Osteocyte (in vitro differentiated cells): ENCODE measurements around the gene TSGA10. TPM values are rescaled to one million over a fixed set of nuclear protein-coding genes. Genes with fewer than 3 reads are reported as not detected.

Source experiments
- DNase-seq: peaks from one replicate; pipeline ENCODE4 v3.0.0; 2021; ENCODE audit warnings: mixed read lengths; ENCODE audit not compliant: unreplicated experiment; ENCODE audit errors: extremely low spot score
- H3K27ac Mint-ChIP-seq: one replicate; pipeline ENCODE4 v1.8.0; 2021; ENCODE audit warnings: mild to moderate bottlenecking, mixed read lengths; ENCODE audit not compliant: unreplicated experiment
- H3K27me3 Mint-ChIP-seq: one replicate; pipeline ENCODE4 v1.8.0; 2021; ENCODE audit warnings: mixed read lengths; ENCODE audit not compliant: unreplicated experiment
- H3K36me3 Mint-ChIP-seq: one replicate; pipeline ENCODE4 v1.8.0; 2021; ENCODE audit warnings: mixed read lengths; ENCODE audit not compliant: unreplicated experiment
- H3K4me1 Mint-ChIP-seq: one replicate; pipeline ENCODE4 v1.8.0; 2021; ENCODE audit warnings: mixed read lengths; ENCODE audit not compliant: unreplicated experiment
- H3K4me3 Mint-ChIP-seq: one replicate; pipeline ENCODE4 v1.8.0; 2021; ENCODE audit warnings: mild to moderate bottlenecking, moderate library complexity, mixed read lengths; ENCODE audit not compliant: unreplicated experiment
- H3K9me3 Mint-ChIP-seq: one replicate; pipeline ENCODE4 v1.8.0; 2021; ENCODE audit warnings: mixed read lengths; ENCODE audit not compliant: unreplicated experiment
- CTCF ChIP-seq: fragments of 200-600 bp; sonication (generic); IDR thresholded peaks from 2 replicates; pipeline ENCODE4 v1.5.0; 2021; ENCODE audit warnings: antibody characterized with exemption, mild to moderate bottlenecking, moderate library complexity
- total RNA-seq: library from RNA; stranded (reverse); gene quantifications from 2 replicates; pipeline ENCODE4 v1.2.1, GENCODE V29; 2021

The TSGA10 gene
- total RNA-seq, 1 donor from 2014 or later, result 3.6 TPM

- no peaks in the 10 kb centered on the region for H3K4me1 Mint-ChIP-seq
- H3K27me3 Mint-ChIP-seq, result peaks cover 37% of the 10 kb centered on the region
Observed at GRCh38 chr2:98959810-98960507, 194.8 kb downstream of the TSGA10 start.

GRCh38 chr2:98952966-98953365 is 201.8 kb downstream of the TSGA10 start:
- H3K27me3 Mint-ChIP-seq, result peaks cover 57% of the 10 kb centered on the region
- H3K4me1 Mint-ChIP-seq, result peaks cover 4% of the 10 kb centered on the region
- H3K36me3 Mint-ChIP-seq, result no peaks in the 10 kb centered on the region
- no peak for DNase-seq
- no peak overlapping the region for H3K4me3 Mint-ChIP-seq
- no peak overlapping the region for H3K27ac Mint-ChIP-seq
- TF ChIP-seq CTCF, result no peak
- no peaks in the 10 kb centered on the region for H3K9me3 Mint-ChIP-seq

More at GRCh38 chr2:98959810-98960507, 194.8 kb downstream of the TSGA10 start:
- Mint-ChIP-seq H3K4me3 (no peak overlapping the region), H3K27ac (no peak overlapping the region), H3K9me3 (peaks cover 12% of the 10 kb centered on the region), H3K36me3 (no peaks in the 10 kb centered on the region)
- no peak for DNase-seq
- TF ChIP-seq CTCF, result no peak

GRCh38 chr2:98948956-98949739 is 205.6 kb downstream of the TSGA10 start:
- H3K27ac Mint-ChIP-seq, result no peak overlapping the region
- H3K36me3 Mint-ChIP-seq, result no peaks in the 10 kb centered on the region
- no peaks in the 10 kb centered on the region for H3K9me3 Mint-ChIP-seq
- TF ChIP-seq CTCF, result no peak
- no peak overlapping the region for H3K4me3 Mint-ChIP-seq
- peaks cover 13% of the 10 kb centered on the region for H3K4me1 Mint-ChIP-seq
- peaks cover 47% of the 10 kb centered on the region for H3K27me3 Mint-ChIP-seq
- no peak for DNase-seq

GRCh38 chr2:98947554-98947953 is 207.2 kb downstream of the TSGA10 start:
- Mint-ChIP-seq H3K4me1 (peaks cover 14% of the 10 kb centered on the region), H3K36me3 (no peaks in the 10 kb centered on the region), H3K27ac (no peak overlapping the region)

More at GRCh38 chr2:98947554-98947953, 207.2 kb downstream of the TSGA10 start:
- no peak overlapping the region for H3K4me3 Mint-ChIP-seq
- no peak for DNase-seq
- TF ChIP-seq CTCF, result no peak
- H3K27me3 Mint-ChIP-seq, result peaks cover 38% of the 10 kb centered on the region
- no peaks in the 10 kb centered on the region for H3K9me3 Mint-ChIP-seq

Other genes with a start within 250 kb of the TSGA10 start
- 0.57 and 1.3 TPM in 2 replicates for gene CRACDL, start 218.7 kb downstream of the TSGA10 start, total RNA-seq
- 0.26 TPM in 1 of 2 replicates, not detected in the other for gene C2orf15, start 13.2 kb downstream of the TSGA10 start, total RNA-seq
- 4.9 and 6.3 TPM in 2 replicates for gene LIPT1, start within 50 bp of the TSGA10 start, total RNA-seq
- gene MITD1, start 26.1 kb upstream of the TSGA10 start, total RNA-seq, result 22.6 and 23.2 TPM in 2 replicates
- 23.1 and 25.5 TPM in 2 replicates for gene MRPL30, start 26.2 kb upstream of the TSGA10 start, total RNA-seq
- gene LYG2, start 100.7 kb upstream of the TSGA10 start, total RNA-seq, result not detected in 2 replicates
- gene LYG1, start 146.3 kb upstream of the TSGA10 start, total RNA-seq, result 1.1 and 1.8 TPM in 2 replicates
- 27.5 and 29.3 TPM in 2 replicates for gene TXNDC9, start 181.4 kb upstream of the TSGA10 start, total RNA-seq
- gene EIF5B, start 182.4 kb upstream of the TSGA10 start, total RNA-seq, result 35.5 and 39.8 TPM in 2 replicates